OCI-LY3 (cell line): ENCODE results near the gene CSNK1G2.

Experiments
- CTCF ChIP-seq: fragments of 200-600, 300-600 bp; sonication (generic); IDR thresholded peaks from 2 replicates; pipeline ENCODE4 v1.5.1; 2014; ENCODE audit warnings: antibody characterized with exemption, low read length, low read depth
- EZH2phosphoT487 ChIP-seq: fragments of 200-600 bp; shearing (Covaris generic); IDR thresholded peaks from 2 replicates; pipeline ENCODE4 v1.6.1; 2018; ENCODE audit warnings: antibody characterized with exemption, mixed run types, low read depth

- TF ChIP-seq CTCF: no peak
- TF ChIP-seq EZH2phosphoT487: no peak
These were observed 23.0 kb upstream of the CSNK1G2 start for GRCh38 chr19:1917926-1918325.
